ENCODE data around the gene MGAT3. TPM values are rescaled to one million over a fixed set of nuclear protein-coding genes. Genes with fewer than 3 reads are reported as not detected.

The MGAT3 gene
- total and polyA plus RNA-seq, 2 donors (not counting 3 experiments of a cell fraction or from before 2014, with no cell fraction given), result not detected

DNA sequence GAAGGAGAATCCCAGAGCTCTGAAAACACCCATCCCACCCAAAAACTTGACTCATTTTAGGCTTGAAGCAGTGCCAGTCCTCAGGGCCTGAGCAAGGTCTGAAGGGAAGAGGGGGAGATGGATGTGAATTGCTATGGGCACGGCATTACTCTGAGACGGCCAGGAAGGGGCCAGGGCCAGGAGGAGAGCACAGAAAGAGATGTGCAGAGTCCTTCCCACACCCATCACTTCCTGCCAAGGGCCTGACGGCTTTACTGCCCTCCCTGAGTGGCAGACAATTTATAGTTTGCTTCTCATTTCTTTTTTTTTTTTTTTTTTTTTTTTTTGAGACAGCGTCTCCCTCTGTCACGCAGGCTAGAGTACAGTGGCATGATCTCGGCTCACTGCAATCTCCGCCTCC lies 34.7 kb upstream of the MGAT3 start:
- CTCF ChIA-PET, result no interaction called here
- DNase-seq (ENCODE audit: low read depth, low spot score), result no peak
- Histone ChIP-seq H3K9ac (replicated peaks; ENCODE audit: extremely low read depth, insufficient read depth, low read length) (no peak overlapping the region), H3K79me2 (ENCODE audit: control insufficient read depth, insufficient read depth, low read length) (no peaks in the 10 kb centered on the region), H3K9me1 (replicated peaks; ENCODE audit: control insufficient read depth, extremely low read depth, insufficient read depth, low read length) (no peaks in the 10 kb centered on the region), H3K4me2 (ENCODE audit: insufficient read depth, low read length) (no peak overlapping the region), H3K27ac (ENCODE audit: insufficient read depth, low read depth, low read length) (no peak overlapping the region), H2AFZ (ENCODE audit: low read depth, low read length) (no peak overlapping the region), H3K36me3 (ENCODE audit: control insufficient read depth in 2 of 2, extremely low read depth in 1 of 2, insufficient read depth in 2 of 2, low read length in 2 of 2) (peaks cover 8 to 38% of the 10 kb centered on the region in 2 experiments), H3K9me3 (replicated peaks; ENCODE audit: control insufficient read depth, insufficient read depth, low read length) (no peaks in the 10 kb centered on the region), H3K4me1 (ENCODE audit: control insufficient read depth, extremely low read depth, insufficient read depth, low read length) (no peaks in the 10 kb centered on the region), H3K4me3 (replicated peaks in 1 of 3; ENCODE audit: insufficient read depth in 1 of 3, low read depth in 1 of 3, low read length in 3 of 3) (no peak overlapping the region), H3K27me3 (ENCODE audit: control insufficient read depth in 2 of 2, insufficient read depth in 2 of 2, low read length in 2 of 2) (no peaks in the 10 kb centered on the region), H4K20me1 (replicated peaks; ENCODE audit: control insufficient read depth, extremely low read depth, insufficient read depth, low read length) (no peaks in the 10 kb centered on the region)
- dilution Hi-C loops (cut with MboI; ENCODE audit: extremely low pct_ligation_motif_present, low sequenced_read_pairs), result no loop called here
- no peak for FAIRE-seq
- POLR2A ChIA-PET, result no interaction called here
- TF ChIP-seq FOS (IDR thresholded peaks at IDR 0.05; ENCODE audit: borderline replicate concordance, insufficient read depth, low read length), result no peak
- TF ChIP-seq GATA2 (IDR thresholded peaks at IDR 0.05; ENCODE audit: insufficient read depth, insufficient read length, low read depth, low read length), result no peak
- no peak for TF ChIP-seq JUN (IDR thresholded peaks at IDR 0.05; ENCODE audit: borderline replicate concordance, insufficient read depth, insufficient read length, low read depth)
- TF ChIP-seq POLR2A (IDR thresholded peaks at IDR 0.05; ENCODE audit: low read depth, low read length), result no peak
- no peak for TF ChIP-seq EZH2 (IDR thresholded peaks at IDR 0.05; ENCODE audit: borderline replicate concordance, low read depth, low read length, severe bottlenecking)
- TF ChIP-seq, protein P1, sequence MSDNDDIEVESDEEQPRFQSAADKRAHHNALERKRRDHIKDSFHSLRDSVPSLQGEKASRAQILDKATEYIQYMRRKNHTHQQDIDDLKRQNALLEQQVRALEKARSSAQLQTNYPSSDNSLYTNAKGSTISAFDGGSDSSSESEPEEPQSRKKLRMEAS (IDR thresholded peaks at IDR 0.05; ENCODE audit: insufficient read depth, insufficient read length), result no peak
- no peak for TF ChIP-seq POLR2AphosphoS5 (IDR thresholded peaks at IDR 0.05; ENCODE audit: insufficient read depth, low read depth, low read length)
- TF ChIP-seq, protein P2, sequence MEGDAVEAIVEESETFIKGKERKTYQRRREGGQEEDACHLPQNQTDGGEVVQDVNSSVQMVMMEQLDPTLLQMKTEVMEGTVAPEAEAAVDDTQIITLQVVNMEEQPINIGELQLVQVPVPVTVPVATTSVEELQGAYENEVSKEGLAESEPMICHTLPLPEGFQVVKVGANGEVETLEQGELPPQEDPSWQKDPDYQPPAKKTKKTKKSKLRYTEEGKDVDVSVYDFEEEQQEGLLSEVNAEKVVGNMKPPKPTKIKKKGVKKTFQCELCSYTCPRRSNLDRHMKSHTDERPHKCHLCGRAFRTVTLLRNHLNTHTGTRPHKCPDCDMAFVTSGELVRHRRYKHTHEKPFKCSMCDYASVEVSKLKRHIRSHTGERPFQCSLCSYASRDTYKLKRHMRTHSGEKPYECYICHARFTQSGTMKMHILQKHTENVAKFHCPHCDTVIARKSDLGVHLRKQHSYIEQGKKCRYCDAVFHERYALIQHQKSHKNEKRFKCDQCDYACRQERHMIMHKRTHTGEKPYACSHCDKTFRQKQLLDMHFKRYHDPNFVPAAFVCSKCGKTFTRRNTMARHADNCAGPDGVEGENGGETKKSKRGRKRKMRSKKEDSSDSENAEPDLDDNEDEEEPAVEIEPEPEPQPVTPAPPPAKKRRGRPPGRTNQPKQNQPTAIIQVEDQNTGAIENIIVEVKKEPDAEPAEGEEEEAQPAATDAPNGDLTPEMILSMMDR (IDR thresholded peaks at IDR 0.05; ENCODE audit: extremely low read depth in 1 of 2, insufficient read depth in 1 of 2, low read depth in 1 of 2, low read length in 2 of 2), result no peak
- no peak for TF ChIP-seq MYC (IDR thresholded peaks at IDR 0.05; ENCODE audit: low read depth, low read length)
- intact Hi-C loops (cut with micrococcal nuclease), result no loop called here
- no TSS peak for BruUV-seq (replicated peaks)

Data from endothelial cell of umbilical vein (primary cell).